ENCODE results near the gene LUC7L3.
"Not testable (repeated sequence)": the region's sequence is repeated elsewhere in the genome, so short reads cannot be mapped to it uniquely, and the experiment has no call there.

Gene LUC7L3

DNA sequence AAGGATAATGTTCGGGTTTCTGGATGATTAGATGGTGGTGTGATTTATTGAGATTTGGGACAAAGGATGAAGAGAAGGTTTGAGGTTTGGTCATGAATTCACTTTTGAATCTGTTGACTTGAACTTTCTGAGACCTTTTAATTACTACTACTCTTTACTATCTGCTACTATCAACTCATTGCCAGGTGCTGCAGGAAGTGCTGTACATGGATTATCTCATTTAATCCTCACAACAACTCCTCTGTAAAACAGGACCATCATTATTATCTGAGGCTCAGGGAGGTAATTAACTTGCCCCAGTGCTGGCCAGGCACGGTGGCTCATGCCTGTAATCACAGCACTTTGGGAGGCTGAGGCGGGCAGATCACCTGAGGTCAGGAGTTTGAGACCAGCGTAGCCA is 8.8 kb upstream of the LUC7L3 start:
- DNase-seq = no peak

DNA sequence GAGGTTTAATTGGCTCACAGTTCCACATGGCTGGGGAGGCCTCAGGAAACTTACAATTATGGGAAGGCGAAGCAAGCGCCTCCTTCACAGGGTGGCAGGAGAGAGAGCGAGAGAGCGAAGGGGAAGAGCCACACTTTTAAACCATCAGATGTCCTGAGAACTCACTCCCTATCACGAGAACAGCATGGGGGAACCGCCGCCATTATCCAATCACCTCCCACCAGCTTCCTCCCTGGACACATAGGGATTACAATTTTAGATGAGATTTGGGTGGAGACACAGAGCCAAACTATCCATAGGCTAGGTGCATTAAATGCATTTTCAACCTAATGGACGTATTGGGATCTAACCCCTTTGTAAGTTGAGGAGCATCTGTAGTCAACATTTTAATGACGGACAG is 6.8 kb upstream of the LUC7L3 start:
- no peak for DNase-seq

DNA sequence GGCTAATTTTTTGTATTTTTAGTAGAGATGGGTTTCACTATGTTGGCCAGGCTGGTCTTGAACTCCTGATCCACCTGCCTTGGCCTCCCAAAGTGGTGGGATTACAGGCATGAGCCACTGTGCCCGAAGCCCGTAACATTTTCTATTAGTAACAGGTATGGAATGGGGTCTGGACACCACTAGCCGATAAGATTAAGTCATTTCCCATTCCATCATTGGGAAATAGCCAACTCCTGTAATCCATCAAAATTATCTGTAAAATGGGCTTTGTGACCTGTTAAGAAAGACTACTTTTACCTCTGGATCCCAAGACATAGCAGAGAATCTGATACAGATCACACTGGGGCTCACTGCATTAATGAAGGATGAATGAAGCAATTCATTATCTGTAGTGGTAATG is 3.9 kb upstream of the LUC7L3 start:
- DNase-seq = no peak

DNA sequence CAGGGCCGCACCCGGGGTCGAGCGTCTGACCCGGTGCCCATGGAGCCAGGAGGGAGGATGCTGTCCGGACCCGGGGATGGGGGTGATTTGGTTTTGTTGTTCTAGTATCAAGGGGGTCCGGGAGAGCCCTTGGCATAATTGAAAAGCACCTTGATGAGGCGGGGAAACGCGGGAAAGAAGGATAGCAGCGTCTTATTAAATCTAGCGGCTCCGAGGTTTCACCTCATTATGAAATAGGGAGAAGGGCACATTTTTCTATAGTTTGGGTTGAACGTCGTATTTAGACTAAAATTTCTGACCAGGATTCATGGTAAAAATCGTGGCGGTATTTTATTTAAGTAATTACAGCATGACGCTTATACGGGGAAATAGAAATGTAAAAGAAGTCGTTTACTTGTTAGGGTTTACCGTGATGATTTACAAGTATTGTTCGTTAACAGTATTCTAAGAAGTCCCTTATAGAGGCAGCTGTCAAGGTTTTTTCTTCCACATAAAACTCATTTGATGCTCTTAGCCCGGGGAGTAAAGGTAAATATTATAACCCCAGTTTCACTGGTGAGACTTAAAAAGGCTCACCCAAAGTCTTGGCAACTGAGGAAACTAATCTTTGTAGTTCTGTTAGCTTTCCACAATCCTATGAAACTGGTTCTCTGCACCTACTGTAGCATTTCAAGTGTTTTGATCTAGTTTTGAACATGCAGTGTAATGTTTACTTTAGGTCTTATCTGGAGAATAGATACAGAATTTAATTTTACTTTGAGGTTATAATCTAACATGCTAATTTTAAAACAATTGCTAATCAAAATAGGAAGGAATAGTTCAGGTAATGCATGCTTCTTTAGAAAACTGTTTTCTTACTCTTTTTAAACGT is 756 bp downstream of the LUC7L3 start:
- no peak for DNase-seq

DNA sequence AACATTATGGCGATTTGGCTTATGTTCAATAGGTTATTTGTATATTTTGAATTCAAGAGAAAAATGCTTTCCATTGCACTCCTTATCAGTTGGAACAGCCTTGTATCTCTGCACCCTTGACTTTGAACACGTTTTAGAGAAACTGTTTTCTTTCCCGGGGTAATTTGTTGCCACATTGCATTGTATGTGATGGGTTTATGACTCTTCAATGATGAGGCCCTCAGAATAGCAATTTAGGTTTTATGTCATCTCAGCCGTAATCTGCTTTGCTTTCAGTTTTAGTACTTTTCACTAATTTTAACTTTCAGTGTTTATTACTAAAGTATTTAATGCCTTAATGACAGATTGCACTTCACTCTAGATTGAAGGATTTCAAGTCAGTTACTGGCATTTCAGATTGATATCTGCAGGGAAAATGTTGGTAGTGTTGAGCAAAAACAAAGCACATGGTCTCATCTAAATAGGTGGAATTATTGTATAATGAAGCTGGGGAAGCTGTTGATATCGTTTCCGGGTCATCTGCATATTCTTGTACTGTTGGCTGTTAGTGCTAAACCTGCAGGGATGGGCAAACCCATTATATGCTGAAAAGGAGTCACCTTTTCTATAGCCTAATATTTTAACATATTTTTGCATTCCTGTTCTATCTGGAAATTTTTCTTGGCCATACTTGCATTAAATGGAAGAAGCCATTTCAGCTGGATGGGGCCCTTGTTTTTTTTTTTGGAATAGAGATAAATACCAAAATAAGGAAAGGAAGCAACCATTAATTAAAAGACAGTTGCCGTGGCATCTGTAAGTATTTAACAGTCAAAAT is 2.0 kb downstream of the LUC7L3 start:
- DNase-seq = no peak

DNA sequence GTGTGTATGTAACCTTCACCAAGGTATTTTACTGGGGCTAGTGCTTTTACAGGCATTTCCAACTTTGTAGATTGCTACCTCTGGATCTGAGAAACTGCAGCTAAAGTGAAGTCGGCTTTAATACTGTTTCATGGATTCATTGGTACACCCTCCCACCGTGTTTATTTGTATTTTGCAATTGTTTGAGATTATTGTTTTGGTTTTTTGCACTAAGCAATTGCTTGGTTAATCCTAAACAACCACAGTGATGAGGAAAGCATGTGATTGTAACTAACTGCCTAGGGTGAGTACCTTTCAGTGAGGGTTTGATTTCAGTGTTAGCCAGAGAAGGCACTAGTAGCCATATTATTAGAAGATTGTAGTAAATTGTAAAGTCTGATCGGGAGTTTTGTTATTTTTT is 3.3 kb downstream of the LUC7L3 start:
- no peak for DNase-seq

DNA sequence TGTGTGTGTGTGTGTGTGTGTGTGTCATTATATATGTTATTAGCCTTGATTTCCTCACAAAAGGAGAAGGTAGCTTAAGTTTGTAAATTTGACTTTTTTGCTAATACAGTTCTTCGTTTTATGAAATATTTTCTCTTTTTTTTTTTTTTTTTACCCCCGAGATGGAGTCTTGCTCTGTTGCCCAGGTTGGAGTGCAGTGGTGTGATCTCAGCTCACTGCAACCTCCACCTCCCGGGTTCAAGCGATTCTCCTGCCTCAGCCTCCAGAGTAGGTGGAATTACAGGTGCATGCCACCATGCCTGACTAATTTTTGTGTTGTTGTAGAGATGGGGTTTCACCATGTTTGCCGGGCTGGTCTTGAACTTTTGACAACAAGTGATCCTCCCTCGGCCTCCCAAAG is 5.2 kb downstream of the LUC7L3 start:
- not testable (repeated sequence) for DNase-seq

DNA sequence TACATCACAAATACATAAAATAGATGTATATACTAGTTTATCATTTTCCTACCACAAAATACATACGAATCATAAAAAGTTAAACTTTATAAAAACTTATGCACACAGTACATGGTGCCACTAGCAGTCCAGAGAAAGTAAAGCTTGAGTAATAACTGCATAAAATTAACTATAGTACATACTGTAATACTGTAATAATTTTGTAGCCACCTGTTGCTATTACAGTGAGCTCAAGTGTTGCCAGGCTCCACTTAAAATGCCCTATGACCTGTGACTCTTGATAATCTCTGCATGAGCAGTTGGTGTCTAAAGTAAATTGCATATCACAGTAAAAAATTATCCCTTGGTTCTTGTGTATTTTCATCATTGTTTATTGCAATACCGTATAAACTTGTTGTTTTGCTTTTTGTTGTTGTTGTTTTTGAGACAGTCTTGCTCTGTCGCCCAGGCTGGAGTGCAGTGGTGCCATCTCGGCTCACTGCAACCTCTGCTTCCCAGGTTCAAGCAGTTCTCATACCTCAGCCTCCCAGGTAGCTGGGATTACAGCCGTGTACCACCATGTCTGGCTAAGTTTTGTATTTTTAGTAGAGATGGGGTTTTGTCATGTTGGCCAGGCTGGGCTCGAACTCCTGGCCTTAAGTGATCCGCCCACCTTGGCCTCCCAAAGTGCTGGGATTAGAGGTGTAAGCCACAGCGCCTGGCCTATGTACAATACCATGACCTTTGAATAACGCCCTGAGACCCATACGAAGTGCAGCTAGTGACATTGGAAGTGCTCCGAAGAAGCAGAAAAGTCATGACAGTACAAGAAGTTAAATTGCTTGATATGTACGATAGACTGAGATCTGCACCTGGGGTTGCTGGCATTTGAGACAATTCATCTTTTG is 6.6 kb downstream of the LUC7L3 start:
- no peak for DNase-seq

DNA sequence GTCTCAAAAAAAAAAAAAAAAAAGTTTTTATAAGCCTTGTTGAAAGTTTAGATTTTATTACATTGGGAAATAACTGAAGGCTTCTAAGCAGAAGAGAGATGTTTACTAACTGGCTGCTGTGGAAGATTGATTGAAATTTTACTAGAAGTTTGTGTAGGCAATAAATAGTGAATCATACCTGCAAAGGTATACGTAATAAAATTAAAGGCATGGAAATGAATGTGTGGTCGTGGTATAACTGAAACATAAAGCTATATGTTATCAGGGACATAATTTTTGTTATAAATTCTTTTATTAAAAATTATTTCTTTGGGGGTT is 8.7 kb downstream of the LUC7L3 start:
- no peak for DNase-seq

DNA sequence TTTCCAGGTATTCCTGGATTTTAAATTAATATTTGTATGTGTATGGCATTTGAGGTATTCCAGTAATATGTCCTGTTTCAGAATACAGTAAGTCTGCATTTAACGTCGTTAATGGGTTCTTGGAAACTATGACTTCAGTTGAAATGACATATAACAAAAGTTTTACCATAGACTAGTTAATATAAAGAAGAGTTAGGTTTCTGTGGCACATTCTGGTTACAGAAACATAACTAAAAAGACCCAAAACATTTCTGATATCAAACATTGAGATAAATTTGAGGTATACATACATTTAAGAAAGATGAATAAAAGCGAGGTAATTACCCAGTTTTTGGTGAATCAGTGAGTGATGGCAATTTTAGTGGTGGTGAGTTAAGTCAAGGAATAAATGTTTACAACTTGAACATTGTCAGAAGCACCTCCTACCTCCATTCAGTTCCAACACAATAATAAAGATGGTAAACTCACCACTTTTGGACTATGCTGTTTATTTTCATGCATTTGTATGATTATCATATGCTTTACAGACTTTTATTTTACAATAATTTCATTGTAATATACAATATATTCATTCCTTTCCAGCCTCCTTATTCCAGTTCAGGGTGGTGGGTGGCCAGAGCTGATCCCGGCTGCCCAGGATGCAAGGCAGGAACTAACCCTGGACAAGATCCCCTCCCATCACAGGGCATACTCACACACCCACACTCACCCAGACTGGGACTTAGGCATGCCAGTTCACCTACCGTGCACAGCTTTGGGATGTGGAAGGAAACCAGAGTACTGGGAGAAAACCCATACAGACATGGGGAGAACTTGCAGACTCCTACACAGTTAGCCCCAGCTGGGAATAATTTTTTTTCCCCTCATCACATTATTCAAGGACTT is 9.7 kb downstream of the LUC7L3 start:
- DNase-seq = no peak

DNA sequence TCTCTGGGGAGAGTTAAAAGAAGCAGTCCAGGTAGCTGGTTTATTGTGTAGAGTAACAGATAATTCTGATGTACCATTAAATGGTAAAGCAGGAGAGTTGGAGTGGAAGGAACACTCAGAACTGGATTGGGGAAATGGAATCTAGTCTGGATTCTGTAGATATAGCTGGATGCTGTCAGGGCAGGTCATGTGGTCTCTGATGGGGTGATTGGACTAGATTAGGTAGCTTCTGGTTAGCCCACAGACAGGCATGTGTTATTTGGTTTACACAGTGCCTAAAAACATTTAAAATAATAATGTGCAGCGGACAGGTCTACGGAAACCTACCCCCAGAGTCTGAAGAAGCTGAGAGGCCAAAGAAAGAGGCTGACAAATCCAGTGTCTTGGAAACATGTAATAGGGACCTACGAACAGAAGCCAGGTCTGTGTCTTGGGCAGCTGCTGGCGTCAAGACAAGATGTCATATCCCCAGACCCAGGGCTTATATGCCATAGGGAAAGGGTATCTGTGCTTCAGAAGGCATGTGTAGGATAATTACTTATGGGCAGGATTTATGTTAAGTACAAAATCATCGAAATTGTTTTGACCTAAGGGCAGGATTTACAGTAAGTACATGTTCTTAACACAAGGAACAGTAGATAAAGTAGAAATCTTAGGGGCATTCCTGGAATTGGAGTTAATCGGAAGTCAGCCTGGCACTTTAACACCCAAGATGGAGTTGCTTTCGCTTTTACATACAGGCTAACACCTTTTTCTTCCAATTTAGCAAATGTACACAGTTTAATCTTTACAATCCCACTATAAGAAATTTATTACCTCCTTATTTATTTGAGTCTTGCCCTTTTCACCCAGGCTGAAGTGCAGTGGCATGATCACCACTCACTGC is 12.4 kb downstream of the LUC7L3 start:
- DNase-seq = no peak

DNA sequence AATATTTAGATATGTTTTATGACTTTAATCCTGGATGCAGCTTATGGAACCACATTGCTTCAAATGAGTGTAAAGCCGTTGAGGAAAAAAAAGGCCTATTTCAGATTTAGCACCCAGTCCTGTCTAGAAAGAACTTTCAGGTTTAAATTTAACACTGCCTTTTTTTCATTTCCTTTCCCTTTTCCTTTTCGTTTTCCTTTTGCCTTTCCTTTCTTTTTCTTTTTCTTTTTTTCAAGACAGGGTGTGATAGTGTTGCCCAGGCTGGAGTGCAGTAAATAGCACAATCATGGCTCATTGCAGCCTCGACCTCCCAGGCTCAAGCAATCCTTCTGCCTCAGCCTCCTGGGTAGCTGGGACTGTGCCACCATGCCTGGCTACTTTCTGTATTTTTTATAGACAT is 15.9 kb downstream of the LUC7L3 start:
- no peak for DNase-seq

DNA sequence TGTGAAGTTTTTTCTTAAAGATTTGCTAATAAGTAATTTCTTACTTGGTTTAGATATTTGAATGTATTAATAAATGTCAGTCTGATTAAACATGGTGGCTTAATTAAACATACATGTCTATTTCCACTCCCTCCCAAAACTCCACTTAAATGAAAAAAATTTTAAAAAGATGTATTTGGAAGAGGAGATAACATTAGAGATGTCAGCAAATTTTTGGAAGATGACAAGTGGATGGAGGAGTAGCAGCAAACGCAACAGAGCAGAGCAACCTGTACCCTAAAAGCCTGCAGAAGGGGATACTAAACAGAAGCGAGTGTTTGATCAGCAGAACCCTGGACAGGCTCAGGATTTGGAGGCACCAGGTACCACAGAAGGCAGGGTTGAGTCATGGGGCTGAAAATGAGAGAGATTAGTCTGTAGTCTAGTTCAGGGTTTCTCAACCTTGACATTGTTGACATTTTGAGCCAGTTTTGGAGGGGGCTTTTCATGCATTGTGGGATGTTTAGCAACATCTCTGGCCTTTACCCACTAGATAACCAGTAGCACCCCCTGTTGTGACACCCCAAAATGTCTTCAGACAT is 17.8 kb downstream of the LUC7L3 start:
- DNase-seq = no peak

DNA sequence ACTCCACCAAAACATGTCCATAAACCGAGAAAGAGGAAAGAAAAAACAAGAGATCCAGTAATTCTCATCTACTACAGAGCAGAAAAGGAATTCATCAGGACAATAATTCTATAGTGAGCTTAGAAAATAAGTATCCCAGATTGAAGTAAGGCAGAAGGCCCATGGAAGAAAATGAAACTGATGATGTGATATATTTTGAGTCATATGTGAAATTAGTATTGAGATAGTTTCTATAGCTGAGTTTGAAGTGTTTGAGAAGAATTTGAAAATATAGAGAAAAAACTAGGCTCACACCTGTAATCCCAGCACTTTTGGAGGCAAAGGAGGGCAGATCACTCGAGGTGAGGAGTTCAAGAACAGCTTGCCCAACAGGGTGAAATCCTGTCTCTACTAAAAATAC is 19.7 kb downstream of the LUC7L3 start:
- DNase-seq = no peak

DNA sequence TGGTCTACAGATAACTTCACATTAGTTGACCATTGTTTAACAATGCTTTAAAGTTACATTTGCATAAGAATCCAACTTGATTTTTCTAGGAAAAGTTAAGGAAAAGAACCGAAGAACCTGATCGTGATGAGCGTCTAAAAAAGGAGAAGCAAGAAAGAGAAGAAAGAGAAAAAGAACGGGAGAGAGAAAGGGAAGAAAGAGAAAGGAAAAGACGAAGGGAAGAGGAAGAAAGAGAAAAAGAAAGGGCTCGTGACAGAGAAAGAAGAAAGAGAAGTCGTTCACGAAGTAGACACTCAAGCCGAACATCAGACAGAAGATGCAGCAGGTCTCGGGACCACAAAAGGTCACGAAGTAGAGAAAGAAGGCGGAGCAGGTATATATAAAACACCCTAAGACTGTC is 26.2 kb downstream of the LUC7L3 start:
- DNase-seq = no peak

DNA sequence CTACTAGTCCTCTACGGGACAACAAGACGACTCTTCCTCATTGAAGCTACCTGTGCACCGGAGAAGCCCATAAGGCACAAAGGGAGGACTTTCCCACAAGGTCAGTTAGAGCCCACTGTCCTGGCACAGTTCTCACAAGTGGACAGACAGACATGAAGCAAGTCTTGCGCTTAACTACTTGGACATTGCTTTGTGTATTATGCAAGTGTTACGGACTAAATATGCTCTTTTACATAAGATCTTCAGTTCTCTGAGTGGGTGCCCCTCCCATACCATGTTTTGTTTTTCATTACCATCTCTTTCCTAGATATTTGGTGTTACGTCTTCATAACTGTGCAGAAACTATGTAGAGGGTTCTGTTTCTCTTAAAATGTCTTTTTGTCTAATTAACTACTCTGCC is 29.8 kb downstream of the LUC7L3 start:
- DNase-seq = no peak

DNA sequence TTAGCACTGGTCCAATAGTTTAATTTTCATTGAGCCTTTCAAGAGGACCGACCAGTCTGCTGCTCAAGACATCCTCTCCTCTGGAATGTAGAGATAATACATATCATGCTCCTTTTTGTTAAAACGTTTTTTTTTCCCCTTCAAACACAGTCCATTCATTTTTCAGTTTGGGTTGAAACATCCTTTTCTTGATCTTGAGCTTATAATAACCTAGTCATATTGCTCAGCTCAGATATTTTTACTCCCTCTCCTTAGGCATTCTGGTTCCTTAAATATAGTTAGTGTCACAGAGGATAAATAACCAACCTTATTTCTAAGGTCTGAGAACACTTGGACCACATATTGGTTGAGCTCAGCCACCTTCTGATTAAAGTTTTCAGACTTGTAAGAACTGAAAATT is 35.1 kb downstream of the LUC7L3 start:
- DNase-seq = no peak

DNA sequence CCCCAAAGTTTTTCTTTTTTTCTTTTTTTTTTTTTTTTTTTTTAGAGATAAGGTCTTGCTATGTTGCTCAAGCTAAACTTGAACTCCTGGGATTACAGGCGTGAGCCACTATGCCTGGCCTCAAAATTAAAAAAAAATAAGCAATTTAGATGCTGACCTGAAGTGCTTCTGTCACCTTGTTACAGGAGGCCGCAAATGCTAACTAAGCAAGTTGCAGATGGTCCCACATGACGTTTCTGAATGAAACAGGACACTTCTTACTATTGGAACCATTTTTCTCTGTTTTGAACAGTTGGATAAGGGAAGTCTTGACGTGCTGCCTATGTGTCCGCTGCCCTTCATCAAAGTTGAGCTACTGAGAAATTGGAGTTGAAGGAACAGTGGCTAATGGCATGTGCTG is 39.1 kb downstream of the LUC7L3 start:
- no peak for DNase-seq

DNA sequence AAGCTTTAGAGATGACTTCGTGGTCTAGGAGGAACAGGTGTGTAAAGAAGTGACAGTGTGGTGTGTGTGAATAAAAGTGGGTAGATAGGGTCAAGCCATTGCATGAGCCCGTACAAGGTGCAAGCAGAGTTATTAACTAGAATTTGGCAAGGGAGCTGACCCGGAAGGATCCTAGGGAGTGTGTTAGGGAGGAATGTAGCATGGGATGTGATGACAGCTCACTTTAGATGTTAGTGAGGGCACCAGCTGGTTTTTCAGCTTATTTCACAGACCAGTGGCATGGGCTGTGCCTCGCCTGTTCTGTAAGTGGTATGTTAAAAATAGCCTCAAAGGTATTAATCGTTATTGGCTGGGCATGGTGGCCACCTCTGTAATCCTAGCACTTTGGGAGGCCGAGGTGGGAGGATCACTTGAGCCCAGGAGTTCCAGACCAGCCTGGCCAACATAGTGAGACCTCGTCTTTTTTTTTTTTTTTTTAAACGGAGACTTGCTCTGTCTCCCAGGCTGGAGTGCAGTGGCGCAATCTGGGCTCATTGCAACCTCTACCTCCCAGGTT is 39.7 kb downstream of the LUC7L3 start:
- no peak for DNase-seq

DNA sequence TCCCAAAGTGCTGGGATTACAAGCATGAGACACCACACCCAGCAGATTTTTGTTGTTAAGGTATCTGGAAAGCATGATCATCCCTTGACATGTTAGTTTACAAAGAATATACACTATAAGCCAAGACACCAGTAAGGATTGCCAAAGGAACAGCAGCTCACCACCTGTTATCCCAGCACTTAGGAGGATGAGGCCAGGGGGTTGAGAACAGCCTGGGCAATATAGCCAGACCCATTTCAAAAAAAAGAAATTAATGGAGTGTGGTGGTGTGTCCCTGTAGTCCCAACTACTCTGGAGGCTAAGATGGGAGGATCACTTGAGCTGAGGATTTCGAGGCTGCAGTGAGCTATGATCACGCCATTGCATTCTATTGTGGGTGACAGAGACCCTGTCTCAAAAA is 42.8 kb downstream of the LUC7L3 start:
- no peak for DNase-seq
